ENCODE data around the gene EXOC2.

The EXOC2 gene

DNA sequence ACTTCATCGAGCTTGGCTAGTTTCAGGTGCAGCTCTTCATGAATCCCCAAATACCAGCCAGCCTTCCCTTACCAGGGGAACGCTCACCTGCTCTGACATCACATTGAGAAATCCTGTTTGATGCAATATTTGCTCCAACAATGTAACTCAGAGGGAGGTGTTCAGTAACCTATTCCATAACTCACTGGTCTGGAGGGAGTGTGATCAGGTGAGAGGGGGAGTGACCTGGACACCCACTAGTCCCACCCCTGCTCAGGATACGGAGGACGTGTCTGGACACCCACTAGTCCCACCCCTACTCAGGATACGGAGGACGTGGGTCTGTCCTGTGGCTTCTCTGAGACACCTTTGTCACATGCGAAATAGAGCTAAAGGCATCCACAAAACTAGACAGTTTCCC is 106.4 kb downstream of the EXOC2 start:
- no peak for DNase-seq (ENCODE audit: low read depth, low spot score)
- TF ChIP-seq, protein P1, sequence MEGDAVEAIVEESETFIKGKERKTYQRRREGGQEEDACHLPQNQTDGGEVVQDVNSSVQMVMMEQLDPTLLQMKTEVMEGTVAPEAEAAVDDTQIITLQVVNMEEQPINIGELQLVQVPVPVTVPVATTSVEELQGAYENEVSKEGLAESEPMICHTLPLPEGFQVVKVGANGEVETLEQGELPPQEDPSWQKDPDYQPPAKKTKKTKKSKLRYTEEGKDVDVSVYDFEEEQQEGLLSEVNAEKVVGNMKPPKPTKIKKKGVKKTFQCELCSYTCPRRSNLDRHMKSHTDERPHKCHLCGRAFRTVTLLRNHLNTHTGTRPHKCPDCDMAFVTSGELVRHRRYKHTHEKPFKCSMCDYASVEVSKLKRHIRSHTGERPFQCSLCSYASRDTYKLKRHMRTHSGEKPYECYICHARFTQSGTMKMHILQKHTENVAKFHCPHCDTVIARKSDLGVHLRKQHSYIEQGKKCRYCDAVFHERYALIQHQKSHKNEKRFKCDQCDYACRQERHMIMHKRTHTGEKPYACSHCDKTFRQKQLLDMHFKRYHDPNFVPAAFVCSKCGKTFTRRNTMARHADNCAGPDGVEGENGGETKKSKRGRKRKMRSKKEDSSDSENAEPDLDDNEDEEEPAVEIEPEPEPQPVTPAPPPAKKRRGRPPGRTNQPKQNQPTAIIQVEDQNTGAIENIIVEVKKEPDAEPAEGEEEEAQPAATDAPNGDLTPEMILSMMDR (IDR thresholded peaks at IDR 0.05; ENCODE audit: low read depth, low read length), result no peak
- in situ Hi-C loops (cut with HindIII; ENCODE audit: low sequenced_read_pairs), result no loop called here
- H3K4me3 ChIP-seq (ENCODE audit: low read depth, low read length), result no peak overlapping the region

GRCh38 chr6:583635-584034 is 109.3 kb downstream of the EXOC2 start:
- no peak overlapping the region for H3K4me3 ChIP-seq (ENCODE audit: low read depth, low read length)
- in situ Hi-C loops (cut with HindIII; ENCODE audit: low sequenced_read_pairs), result no loop called here
- TF ChIP-seq, protein P1 (IDR thresholded peaks at IDR 0.05; ENCODE audit: low read depth, low read length), result no peak
- DNase-seq (ENCODE audit: low read depth, low spot score), result no peak

- no peak overlapping the region for H3K4me3 ChIP-seq (ENCODE audit: low read depth, low read length)
- DNase-seq (ENCODE audit: low read depth, low spot score), result no peak
- TF ChIP-seq, protein P1 (IDR thresholded peaks at IDR 0.05; ENCODE audit: low read depth, low read length), result no peak
- in situ Hi-C loops (cut with HindIII; ENCODE audit: low sequenced_read_pairs), result no loop called here
Observed at GRCh38 chr6:583116-583515, 109.8 kb downstream of the EXOC2 start.

- no peak overlapping the region for H3K4me3 ChIP-seq (ENCODE audit: low read depth, low read length)
- in situ Hi-C loops (cut with HindIII; ENCODE audit: low sequenced_read_pairs), result no loop called here
- TF ChIP-seq, protein P1 (IDR thresholded peaks at IDR 0.05; ENCODE audit: low read depth, low read length), result no peak
- peak; percentile 62 for DNase-seq (ENCODE audit: low read depth, low spot score)
Observed at GRCh38 chr6:582370-582769, 110.6 kb downstream of the EXOC2 start.

- TF ChIP-seq, protein P1 (IDR thresholded peaks at IDR 0.05; ENCODE audit: low read depth, low read length), result peak; percentile 49
- in situ Hi-C loops (cut with HindIII; ENCODE audit: low sequenced_read_pairs), result no loop called here
- DNase-seq (ENCODE audit: low read depth, low spot score), result peak; percentile 26
- H3K4me3 ChIP-seq (ENCODE audit: low read depth, low read length), result no peak overlapping the region
Observed at GRCh38 chr6:579339-579738, 113.6 kb downstream of the EXOC2 start.

GRCh38 chr6:572596-573265 is 120.2 kb downstream of the EXOC2 start:
- in situ Hi-C loops (cut with HindIII; ENCODE audit: low sequenced_read_pairs), result no loop called here
- H3K4me3 ChIP-seq (ENCODE audit: low read depth, low read length), result no peak overlapping the region
- TF ChIP-seq, protein P1 (IDR thresholded peaks at IDR 0.05; ENCODE audit: low read depth, low read length), result no peak
- no peak for DNase-seq (ENCODE audit: low read depth, low spot score)
